ENCODE results near the gene LDLRAD4.

GRCh38 chr18:13225261-13225660, 6.7 kb downstream of the LDLRAD4 start:
- TF ChIP-seq POLR2A (IDR thresholded peaks at IDR 0.05), result no peak
- TF ChIP-seq, protein P1, sequence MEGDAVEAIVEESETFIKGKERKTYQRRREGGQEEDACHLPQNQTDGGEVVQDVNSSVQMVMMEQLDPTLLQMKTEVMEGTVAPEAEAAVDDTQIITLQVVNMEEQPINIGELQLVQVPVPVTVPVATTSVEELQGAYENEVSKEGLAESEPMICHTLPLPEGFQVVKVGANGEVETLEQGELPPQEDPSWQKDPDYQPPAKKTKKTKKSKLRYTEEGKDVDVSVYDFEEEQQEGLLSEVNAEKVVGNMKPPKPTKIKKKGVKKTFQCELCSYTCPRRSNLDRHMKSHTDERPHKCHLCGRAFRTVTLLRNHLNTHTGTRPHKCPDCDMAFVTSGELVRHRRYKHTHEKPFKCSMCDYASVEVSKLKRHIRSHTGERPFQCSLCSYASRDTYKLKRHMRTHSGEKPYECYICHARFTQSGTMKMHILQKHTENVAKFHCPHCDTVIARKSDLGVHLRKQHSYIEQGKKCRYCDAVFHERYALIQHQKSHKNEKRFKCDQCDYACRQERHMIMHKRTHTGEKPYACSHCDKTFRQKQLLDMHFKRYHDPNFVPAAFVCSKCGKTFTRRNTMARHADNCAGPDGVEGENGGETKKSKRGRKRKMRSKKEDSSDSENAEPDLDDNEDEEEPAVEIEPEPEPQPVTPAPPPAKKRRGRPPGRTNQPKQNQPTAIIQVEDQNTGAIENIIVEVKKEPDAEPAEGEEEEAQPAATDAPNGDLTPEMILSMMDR (IDR thresholded peaks at IDR 0.05), result no peak

All from tibial nerve (tissue), 3 donors.